ENCODE data around the gene TGFBR2. TPM values are rescaled to one million over a fixed set of nuclear protein-coding genes. Genes with fewer than 3 reads are reported as not detected.
A peak's percentile ranks its signal among the peaks of the same experiment; 100 is the strongest.

TGFBR2 gene
- total and polyA plus RNA-seq, 2 of the 13 experiments (the other 11 are each of a cell fraction or from before 2014, with no cell fraction given), result 82.2 to 187 TPM

DNA sequence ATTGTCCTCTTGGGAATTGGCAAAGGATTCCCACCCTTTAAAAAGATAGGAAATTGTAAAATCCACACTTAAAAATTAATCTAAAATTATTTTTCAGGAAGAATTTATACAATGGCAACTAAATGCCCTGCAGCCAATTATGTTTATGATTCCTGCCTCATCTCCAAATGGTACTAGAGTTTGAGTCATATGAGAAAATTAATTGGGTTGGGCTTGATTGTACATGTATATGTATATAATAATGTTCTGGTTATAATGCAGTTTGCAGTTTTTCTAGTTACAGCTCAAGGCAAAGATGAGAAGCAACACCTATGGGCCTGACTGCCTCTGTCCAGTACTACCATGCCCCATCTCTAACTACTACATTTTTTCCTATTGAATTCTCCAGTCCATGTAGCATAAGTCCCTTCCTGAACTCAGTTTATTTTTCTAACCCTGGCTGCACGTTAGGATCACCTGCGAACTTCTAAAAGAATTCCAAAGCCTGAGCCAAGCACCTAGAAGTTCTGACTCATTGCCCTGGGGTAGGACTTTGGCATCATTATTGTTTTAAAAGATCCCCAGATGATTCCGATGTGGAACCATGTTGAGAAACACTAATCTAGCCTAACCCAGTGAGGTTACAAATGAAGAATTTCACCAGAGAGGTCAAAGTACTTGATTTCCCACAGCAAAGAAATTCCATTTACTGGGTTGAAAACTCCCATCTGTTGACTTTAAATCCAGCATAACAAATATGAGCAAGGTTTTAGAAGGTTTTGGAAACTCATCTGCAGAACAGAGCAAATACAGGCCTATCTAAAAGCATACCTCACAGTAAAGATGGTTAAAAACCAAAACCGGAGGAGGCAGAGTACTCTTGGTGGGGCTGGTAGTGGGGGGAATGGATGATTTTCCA lies 19.4 kb downstream of the TGFBR2 start (continued):
- TF ChIP-seq BRCA1 (CRISPR knock-in tag; IDR thresholded peaks at IDR 0.05) (no peak), DRAP1 (CRISPR knock-in tag; IDR thresholded peaks at IDR 0.05) (peak; percentile 25; the same call in 1 of the 2 replicates), MED13 (CRISPR knock-in tag; IDR thresholded peaks at IDR 0.05) (no peak), RFXAP (CRISPR knock-in tag; IDR thresholded peaks at IDR 0.05; ENCODE audit: borderline replicate concordance) (no peak), DDIT3 (CRISPR knock-in tag; IDR thresholded peaks at IDR 0.05) (no peak), ZNF441 (CRISPR knock-in tag; IDR thresholded peaks at IDR 0.05; ENCODE audit: borderline replicate concordance) (peak; percentile 41; the same call in 1 of the 2 replicates), GABPA (IDR thresholded peaks at IDR 0.05; ENCODE audit: low read depth, low read length) (no peak), GABPA (CRISPR knock-in tag; IDR thresholded peaks at IDR 0.05; ENCODE audit: low read depth) (peak; percentile 21; the same call in 1 of the 2 replicates), ZNF644 (CRISPR knock-in tag; IDR thresholded peaks at IDR 0.05; ENCODE audit: low read depth) (peak; percentile 82), ZNF205 (CRISPR knock-in tag; IDR thresholded peaks at IDR 0.05) (0 out of 2 replicates have a peak, but pooled peaks have one; percentile 27), SALL1 (CRISPR knock-in tag; IDR thresholded peaks at IDR 0.05) (peak; percentile 64; the same call in 1 of the 2 replicates), GATA4 (IDR thresholded peaks at IDR 0.05; ENCODE audit: borderline replicate concordance, low read depth) (no peak), ZNF816 (CRISPR knock-in tag; IDR thresholded peaks at IDR 0.05; ENCODE audit: borderline replicate concordance) (0 out of 2 replicates have a peak, but pooled peaks have one; percentile 50), MED1 (CRISPR knock-in tag; IDR thresholded peaks at IDR 0.05) (peak; percentile 88)
- TF ChIP-seq, protein P1, sequence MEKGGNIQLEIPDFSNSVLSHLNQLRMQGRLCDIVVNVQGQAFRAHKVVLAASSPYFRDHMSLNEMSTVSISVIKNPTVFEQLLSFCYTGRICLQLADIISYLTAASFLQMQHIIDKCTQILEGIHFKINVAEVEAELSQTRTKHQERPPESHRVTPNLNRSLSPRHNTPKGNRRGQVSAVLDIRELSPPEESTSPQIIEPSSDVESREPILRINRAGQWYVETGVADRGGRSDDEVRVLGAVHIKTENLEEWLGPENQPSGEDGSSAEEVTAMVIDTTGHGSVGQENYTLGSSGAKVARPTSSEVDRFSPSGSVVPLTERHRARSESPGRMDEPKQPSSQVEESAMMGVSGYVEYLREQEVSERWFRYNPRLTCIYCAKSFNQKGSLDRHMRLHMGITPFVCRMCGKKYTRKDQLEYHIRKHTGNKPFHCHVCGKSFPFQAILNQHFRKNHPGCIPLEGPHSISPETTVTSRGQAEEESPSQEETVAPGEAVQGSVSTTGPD (CRISPR knock-in tag; IDR thresholded peaks at IDR 0.05), result peak; percentile 95
- TF ChIP-seq, protein P2, sequence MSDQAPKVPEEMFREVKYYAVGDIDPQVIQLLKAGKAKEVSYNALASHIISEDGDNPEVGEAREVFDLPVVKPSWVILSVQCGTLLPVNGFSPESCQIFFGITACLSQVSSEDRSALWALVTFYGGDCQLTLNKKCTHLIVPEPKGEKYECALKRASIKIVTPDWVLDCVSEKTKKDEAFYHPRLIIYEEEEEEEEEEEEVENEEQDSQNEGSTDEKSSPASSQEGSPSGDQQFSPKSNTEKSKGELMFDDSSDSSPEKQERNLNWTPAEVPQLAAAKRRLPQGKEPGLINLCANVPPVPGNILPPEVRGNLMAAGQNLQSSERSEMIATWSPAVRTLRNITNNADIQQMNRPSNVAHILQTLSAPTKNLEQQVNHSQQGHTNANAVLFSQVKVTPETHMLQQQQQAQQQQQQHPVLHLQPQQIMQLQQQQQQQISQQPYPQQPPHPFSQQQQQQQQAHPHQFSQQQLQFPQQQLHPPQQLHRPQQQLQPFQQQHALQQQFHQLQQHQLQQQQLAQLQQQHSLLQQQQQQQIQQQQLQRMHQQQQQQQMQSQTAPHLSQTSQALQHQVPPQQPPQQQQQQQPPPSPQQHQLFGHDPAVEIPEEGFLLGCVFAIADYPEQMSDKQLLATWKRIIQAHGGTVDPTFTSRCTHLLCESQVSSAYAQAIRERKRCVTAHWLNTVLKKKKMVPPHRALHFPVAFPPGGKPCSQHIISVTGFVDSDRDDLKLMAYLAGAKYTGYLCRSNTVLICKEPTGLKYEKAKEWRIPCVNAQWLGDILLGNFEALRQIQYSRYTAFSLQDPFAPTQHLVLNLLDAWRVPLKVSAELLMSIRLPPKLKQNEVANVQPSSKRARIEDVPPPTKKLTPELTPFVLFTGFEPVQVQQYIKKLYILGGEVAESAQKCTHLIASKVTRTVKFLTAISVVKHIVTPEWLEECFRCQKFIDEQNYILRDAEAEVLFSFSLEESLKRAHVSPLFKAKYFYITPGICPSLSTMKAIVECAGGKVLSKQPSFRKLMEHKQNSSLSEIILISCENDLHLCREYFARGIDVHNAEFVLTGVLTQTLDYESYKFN (CRISPR knock-in tag; conservative IDR thresholded peaks at IDR 0.05), result peak; percentile 89
- TF ChIP-seq, protein P3, sequence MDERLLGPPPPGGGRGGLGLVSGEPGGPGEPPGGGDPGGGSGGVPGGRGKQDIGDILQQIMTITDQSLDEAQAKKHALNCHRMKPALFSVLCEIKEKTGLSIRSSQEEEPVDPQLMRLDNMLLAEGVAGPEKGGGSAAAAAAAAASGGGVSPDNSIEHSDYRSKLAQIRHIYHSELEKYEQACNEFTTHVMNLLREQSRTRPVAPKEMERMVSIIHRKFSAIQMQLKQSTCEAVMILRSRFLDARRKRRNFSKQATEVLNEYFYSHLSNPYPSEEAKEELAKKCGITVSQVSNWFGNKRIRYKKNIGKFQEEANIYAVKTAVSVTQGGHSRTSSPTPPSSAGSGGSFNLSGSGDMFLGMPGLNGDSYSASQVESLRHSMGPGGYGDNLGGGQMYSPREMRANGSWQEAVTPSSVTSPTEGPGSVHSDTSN (CRISPR knock-in tag; IDR thresholded peaks at IDR 0.05), result no peak

Measured in HepG2 (cell line).